ENCODE measurements around the gene VPS13D.

Gene VPS13D

GRCh38 chr1:12547586-12548225 lies 317.9 kb downstream of the VPS13D start:
- no peak overlapping the region for H3K4me3 ChIP-seq (ENCODE audit: severe bottlenecking)
- ATAC-seq (ENCODE audit: low read depth) (no peak), DNase-seq (ENCODE audit: low spot score) (peak; percentile 38)
- no peak overlapping the region for H3K27ac ChIP-seq (ENCODE audit: poor library complexity, severe bottlenecking)
- H3K9me3 ChIP-seq (ENCODE audit: severe bottlenecking), result no peaks in the 10 kb centered on the region
- peaks cover 11% of the 10 kb centered on the region for H3K4me1 ChIP-seq (ENCODE audit: insufficient read depth, poor library complexity, severe bottlenecking)
- no peak for TF ChIP-seq CTCF (IDR thresholded peaks at IDR 0.05; ENCODE audit: poor library complexity, severe bottlenecking)
- no peaks in the 10 kb centered on the region for H3K36me3 ChIP-seq (ENCODE audit: low read depth)
- H3K27me3 ChIP-seq (ENCODE audit: insufficient read depth, poor library complexity, severe bottlenecking), result no peaks in the 10 kb centered on the region

GRCh38 chr1:12548279-12548972 lies 318.6 kb downstream of the VPS13D start:
- DNase-seq (ENCODE audit: low spot score), result peak; percentile 59
- ATAC-seq (ENCODE audit: low read depth), result no peak
- Histone ChIP-seq H3K27me3 (ENCODE audit: insufficient read depth, poor library complexity, severe bottlenecking) (no peaks in the 10 kb centered on the region), H3K36me3 (ENCODE audit: low read depth) (no peaks in the 10 kb centered on the region), H3K27ac (ENCODE audit: poor library complexity, severe bottlenecking) (no peak overlapping the region), H3K4me1 (ENCODE audit: insufficient read depth, poor library complexity, severe bottlenecking) (peaks cover 11% of the 10 kb centered on the region), H3K4me3 (ENCODE audit: severe bottlenecking) (no peak overlapping the region), H3K9me3 (ENCODE audit: severe bottlenecking) (no peaks in the 10 kb centered on the region)
- no peak for TF ChIP-seq CTCF (IDR thresholded peaks at IDR 0.05; ENCODE audit: poor library complexity, severe bottlenecking)

- H3K9me3 ChIP-seq (ENCODE audit: severe bottlenecking), result no peaks in the 10 kb centered on the region
- H3K4me3 ChIP-seq (ENCODE audit: severe bottlenecking), result no peak overlapping the region
- no peaks in the 10 kb centered on the region for H3K36me3 ChIP-seq (ENCODE audit: low read depth)
- no peaks in the 10 kb centered on the region for H3K27me3 ChIP-seq (ENCODE audit: insufficient read depth, poor library complexity, severe bottlenecking)
- DNase-seq (ENCODE audit: low spot score) (peak; percentile 57), ATAC-seq (ENCODE audit: low read depth) (no peak)
- H3K27ac ChIP-seq (ENCODE audit: poor library complexity, severe bottlenecking), result no peak overlapping the region
- TF ChIP-seq CTCF (IDR thresholded peaks at IDR 0.05; ENCODE audit: poor library complexity, severe bottlenecking), result no peak
- H3K4me1 ChIP-seq (ENCODE audit: insufficient read depth, poor library complexity, severe bottlenecking), result peaks cover 11% of the 10 kb centered on the region
Measured at GRCh38 chr1:12548973-12549459, 319.2 kb downstream of the VPS13D start.

- no peak overlapping the region for H3K27ac ChIP-seq (ENCODE audit: poor library complexity, severe bottlenecking)
- no peaks in the 10 kb centered on the region for H3K27me3 ChIP-seq (ENCODE audit: insufficient read depth, poor library complexity, severe bottlenecking)
- ATAC-seq (ENCODE audit: low read depth) (peak; percentile 96), DNase-seq (ENCODE audit: low spot score) (peak; percentile 95)
- peaks cover 11% of the 10 kb centered on the region for H3K4me1 ChIP-seq (ENCODE audit: insufficient read depth, poor library complexity, severe bottlenecking)
- H3K36me3 ChIP-seq (ENCODE audit: low read depth), result no peaks in the 10 kb centered on the region
- no peaks in the 10 kb centered on the region for H3K9me3 ChIP-seq (ENCODE audit: severe bottlenecking)
- H3K4me3 ChIP-seq (ENCODE audit: severe bottlenecking), result no peak overlapping the region
- TF ChIP-seq CTCF (IDR thresholded peaks at IDR 0.05; ENCODE audit: poor library complexity, severe bottlenecking), result no peak
Measured at GRCh38 chr1:12549460-12550349, 319.9 kb downstream of the VPS13D start.
